Lower leg skin (tissue), 3 donors: Measurements from ENCODE around the gene HIPK2.

ENCODE experiments used
- CTCF ChIP-seq, 3 donors: fragments of 450-650 bp; IDR thresholded peaks; one replicate each; pipeline ENCODE4 v1.5.1; 2016; ENCODE audit warnings: antibody characterized with exemption in 3 of 3, mild to moderate bottlenecking in 3 of 3, moderate library complexity in 2 of 3
- POLR2A ChIP-seq, 2 donors: fragments of 450-650 bp; IDR thresholded peaks; one replicate each; pipeline ENCODE4 v1.6.1; 2016 to 2017; ENCODE audit warnings: antibody characterized with exemption in 2 of 2, mild to moderate bottlenecking in 1 of 2, moderate library complexity in 1 of 2

- TF ChIP-seq CTCF (IDR thresholded peaks at IDR 0.05) (no peak), POLR2A (IDR thresholded peaks at IDR 0.05) (no peak)
Observed at GRCh38 chr7:139574618-139575337, 203.0 kb downstream of the HIPK2 start.
